PFSK-1 (cell line): ENCODE measurements around the gene DNPEP.

Experiments used
- FOXP2 ChIP-seq: optimal IDR thresholded peaks from 2 replicates; pipeline ENCODE3; 2011; ENCODE audit warnings: borderline replicate concordance, control low read depth, inconsistent platforms; ENCODE audit not compliant: insufficient read depth; ENCODE audit errors: extremely low read length, extremely low read depth
- POLR2AphosphoS5 ChIP-seq: IDR thresholded peaks from 2 replicates; pipeline ENCODE4 v1.6.1; 2012; ENCODE audit warnings: low read depth, mild to moderate bottlenecking, control low read depth, low read length, moderate library complexity
- SIN3A ChIP-seq: IDR thresholded peaks from 2 replicates; pipeline ENCODE4 v1.6.1; 2012; ENCODE audit warnings: mild to moderate bottlenecking, low read length, moderate library complexity, borderline replicate concordance; ENCODE audit not compliant: insufficient read depth
- TAF1 ChIP-seq: IDR thresholded peaks from 2 replicates; pipeline ENCODE4 v1.6.1; 2012; ENCODE audit warnings: low read length, control low read depth, borderline replicate concordance; ENCODE audit not compliant: insufficient read depth
- TF ChIP-seq, protein P1 (sequence below), 2 experiments: IDR thresholded peaks; 2 replicates each; pipeline versions ENCODE4 v1.6.1 to v1.8.0; 2011 to 2012; ENCODE audit warnings: low read depth in 2 of 2, low read length in 2 of 2, control low read depth in 1 of 2, inconsistent platforms in 1 of 2, mild to moderate bottlenecking in 1 of 2, moderate library complexity in 1 of 2; ENCODE audit not compliant: insufficient read depth in 1 of 2

DNPEP gene

DNA sequence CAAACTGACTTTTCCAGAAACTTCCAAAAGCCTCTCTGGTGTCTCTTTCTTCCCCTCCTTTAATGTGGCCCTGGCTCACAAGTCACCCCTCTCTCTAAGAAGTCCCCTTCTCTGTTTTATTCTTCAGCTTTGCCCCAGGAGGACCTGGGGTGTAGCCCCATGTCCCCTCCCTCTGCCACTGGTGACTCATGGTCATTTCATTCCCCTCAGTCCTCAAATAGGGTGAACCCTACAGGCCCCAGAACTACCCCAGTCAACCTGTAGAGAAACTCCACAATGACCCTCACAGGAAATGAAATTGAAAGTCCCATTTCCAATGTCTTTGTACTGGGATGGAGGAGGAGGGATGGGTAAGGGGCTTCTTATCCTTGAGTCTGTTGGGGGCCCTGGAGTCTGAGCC lies 40.8 kb upstream of the DNPEP start:
- TF ChIP-seq, protein P1, sequence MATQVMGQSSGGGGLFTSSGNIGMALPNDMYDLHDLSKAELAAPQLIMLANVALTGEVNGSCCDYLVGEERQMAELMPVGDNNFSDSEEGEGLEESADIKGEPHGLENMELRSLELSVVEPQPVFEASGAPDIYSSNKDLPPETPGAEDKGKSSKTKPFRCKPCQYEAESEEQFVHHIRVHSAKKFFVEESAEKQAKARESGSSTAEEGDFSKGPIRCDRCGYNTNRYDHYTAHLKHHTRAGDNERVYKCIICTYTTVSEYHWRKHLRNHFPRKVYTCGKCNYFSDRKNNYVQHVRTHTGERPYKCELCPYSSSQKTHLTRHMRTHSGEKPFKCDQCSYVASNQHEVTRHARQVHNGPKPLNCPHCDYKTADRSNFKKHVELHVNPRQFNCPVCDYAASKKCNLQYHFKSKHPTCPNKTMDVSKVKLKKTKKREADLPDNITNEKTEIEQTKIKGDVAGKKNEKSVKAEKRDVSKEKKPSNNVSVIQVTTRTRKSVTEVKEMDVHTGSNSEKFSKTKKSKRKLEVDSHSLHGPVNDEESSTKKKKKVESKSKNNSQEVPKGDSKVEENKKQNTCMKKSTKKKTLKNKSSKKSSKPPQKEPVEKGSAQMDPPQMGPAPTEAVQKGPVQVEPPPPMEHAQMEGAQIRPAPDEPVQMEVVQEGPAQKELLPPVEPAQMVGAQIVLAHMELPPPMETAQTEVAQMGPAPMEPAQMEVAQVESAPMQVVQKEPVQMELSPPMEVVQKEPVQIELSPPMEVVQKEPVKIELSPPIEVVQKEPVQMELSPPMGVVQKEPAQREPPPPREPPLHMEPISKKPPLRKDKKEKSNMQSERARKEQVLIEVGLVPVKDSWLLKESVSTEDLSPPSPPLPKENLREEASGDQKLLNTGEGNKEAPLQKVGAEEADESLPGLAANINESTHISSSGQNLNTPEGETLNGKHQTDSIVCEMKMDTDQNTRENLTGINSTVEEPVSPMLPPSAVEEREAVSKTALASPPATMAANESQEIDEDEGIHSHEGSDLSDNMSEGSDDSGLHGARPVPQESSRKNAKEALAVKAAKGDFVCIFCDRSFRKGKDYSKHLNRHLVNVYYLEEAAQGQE (IDR thresholded peaks at IDR 0.05; ENCODE audit: insufficient read depth in 1 of 2, low read depth in 2 of 2, low read length in 2 of 2): no peak
- TF ChIP-seq POLR2AphosphoS5 (no peak), FOXP2 (no peak), TAF1 (no peak), SIN3A (no peak)

DNA sequence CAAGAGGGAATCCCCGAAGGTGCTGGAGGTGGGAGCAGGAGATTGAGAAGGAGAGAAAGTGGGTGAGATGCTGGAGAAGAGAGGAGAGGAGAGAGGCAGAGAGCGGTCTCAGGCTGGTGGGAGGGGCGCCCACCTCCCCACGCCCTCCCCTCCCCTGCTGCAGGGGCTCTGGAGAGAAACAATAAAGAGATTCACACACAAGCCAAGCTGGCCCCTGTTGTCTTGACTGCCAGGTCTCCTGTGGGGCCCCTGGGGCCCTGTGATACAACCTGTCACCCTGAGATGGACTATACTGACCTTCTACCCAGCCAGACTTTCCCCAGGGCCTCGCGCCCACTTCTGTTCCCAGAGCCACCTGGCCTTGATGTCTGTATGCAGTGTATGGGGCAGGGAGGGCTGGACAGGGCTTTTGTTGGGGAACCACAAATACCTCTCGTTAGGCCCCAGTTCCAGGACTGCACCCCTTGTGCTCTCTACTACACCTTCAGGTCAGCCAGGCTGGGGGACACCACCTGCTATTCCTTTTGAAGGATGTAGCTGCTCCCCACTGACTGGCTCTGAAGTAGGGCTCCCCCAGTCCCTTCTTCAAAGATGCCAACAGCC lies 38.9 kb upstream of the DNPEP start:
- TF ChIP-seq TAF1 (no peak), SIN3A (no peak), FOXP2 (no peak), POLR2AphosphoS5 (no peak)
- TF ChIP-seq, protein P1 (IDR thresholded peaks at IDR 0.05; ENCODE audit: insufficient read depth in 1 of 2, low read depth in 2 of 2, low read length in 2 of 2): no peak

DNA sequence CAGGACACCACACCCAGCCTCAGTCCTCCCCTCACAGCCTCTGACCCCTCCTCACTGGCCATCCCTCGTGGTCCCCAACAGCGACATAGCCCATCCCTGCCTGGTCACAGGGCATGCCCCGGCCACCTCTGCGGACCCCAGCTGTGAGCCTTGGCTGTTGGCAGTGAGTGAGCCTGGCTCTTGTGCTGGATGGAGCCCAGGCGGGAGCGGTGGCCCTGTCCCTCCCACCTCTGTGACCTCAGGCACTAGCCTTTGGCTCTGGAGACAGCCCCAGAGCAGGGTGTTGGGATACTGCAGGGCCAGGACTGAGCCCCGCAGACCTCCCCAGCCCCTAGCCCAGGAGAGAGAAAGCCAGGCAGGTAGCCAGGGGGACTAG lies 38.3 kb upstream of the DNPEP start:
- no peak for TF ChIP-seq TAF1
- TF ChIP-seq FOXP2: no peak
- TF ChIP-seq, protein P1 (IDR thresholded peaks at IDR 0.05; ENCODE audit: insufficient read depth in 1 of 2, low read depth in 2 of 2, low read length in 2 of 2): no peak
- TF ChIP-seq SIN3A: no peak
- TF ChIP-seq POLR2AphosphoS5: no peak

DNA sequence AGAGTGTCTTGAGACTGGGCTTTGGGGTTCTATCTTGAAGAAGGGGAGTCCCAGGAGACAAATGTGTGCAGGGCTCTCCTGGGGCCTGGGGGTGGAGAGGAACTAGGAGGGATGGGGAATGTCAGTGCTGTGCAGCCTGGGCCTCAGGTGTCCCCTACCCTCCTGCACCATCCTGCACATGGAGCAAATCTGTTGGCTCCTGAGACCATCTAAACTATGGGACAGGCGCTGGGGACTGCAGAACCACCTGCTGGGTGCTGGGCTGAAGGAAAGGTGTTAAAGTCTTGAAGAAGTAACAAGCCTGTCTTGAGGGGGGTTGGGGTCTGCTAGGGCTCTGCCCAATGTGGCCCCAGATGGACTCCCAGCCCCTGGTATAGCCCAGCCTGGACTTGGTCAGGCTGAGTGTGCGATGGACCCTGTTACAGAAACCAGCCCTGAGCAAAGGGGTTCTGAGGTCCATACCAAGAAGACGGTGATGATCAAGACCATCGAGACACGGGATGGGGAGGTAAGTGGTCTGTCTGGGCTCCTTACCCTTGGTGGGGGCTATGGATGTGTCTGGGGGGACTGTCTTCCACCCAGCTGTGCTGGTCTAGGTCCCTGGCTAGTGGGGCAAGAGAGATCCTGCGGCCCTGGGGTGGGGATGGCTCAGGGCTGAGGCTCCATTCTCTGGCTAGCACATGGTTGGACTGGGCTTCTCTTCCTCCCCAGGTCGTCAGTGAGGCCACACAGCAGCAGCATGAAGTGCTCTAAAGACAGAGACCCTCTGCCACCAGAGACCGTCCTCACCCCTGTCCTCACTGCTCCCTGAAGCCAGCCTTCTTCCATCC lies 37.7 kb upstream of the DNPEP start:
- TF ChIP-seq POLR2AphosphoS5 (no peak), TAF1 (no peak), FOXP2 (no peak), SIN3A (no peak)
- TF ChIP-seq, protein P1 (IDR thresholded peaks at IDR 0.05; ENCODE audit: insufficient read depth in 1 of 2, low read depth in 2 of 2, low read length in 2 of 2): no peak
